Neural progenitor cell (in vitro differentiated cells): ENCODE measurements around the gene CAV1. TPM values are rescaled to one million over a fixed set of nuclear protein-coding genes. Genes with fewer than 3 reads are reported as not detected.

Experiments
- DNase-seq: peaks from one replicate; pipeline ENCODE4 v3.0.0-alpha.2; 2016; ENCODE audit warnings: low spot score
- H2AFZ ChIP-seq: fragments of 200-600 bp; sonication (generic); replicated peaks from 2 replicates; pipeline ENCODE4 v1.6.1; 2016; ENCODE audit warnings: antibody characterized with exemption
- H3F3A ChIP-seq: fragments of 200-600 bp; sonication (generic); 2 replicates; pipeline ENCODE4 v1.6.1; 2016; ENCODE audit warnings: antibody characterized with exemption, low read depth
- H3K27ac ChIP-seq: fragments of 200-600 bp; sonication (generic); 2 replicates; pipeline ENCODE4 v1.5.1; 2016; ENCODE audit warnings: mild to moderate bottlenecking
- H3K27me3 ChIP-seq: fragments of 200-600 bp; sonication (generic); 2 replicates; pipeline ENCODE4 v1.6.1; 2016; ENCODE audit warnings: mild to moderate bottlenecking, moderate library complexity
- H3K36me3 ChIP-seq: fragments of 200-600 bp; sonication (generic); 2 replicates; pipeline ENCODE4 v1.5.1; 2016
- H3K4me1 ChIP-seq: fragments of 200-600 bp; sonication (generic); 2 replicates; pipeline ENCODE4 v1.6.1; 2016; ENCODE audit warnings: mixed run types
- H3K4me2 ChIP-seq: fragments of 200-600 bp; sonication (generic); 2 replicates; pipeline ENCODE4 v1.6.1; 2016
- H3K4me3 ChIP-seq: fragments of 200-600 bp; sonication (generic); 2 replicates; pipeline ENCODE4 v1.5.1; 2016
- H3K79me2 ChIP-seq: fragments of 200-600 bp; sonication (generic); 2 replicates; pipeline ENCODE4 v1.6.1; 2016; ENCODE audit warnings: low read depth
- H3K9ac ChIP-seq: fragments of 200-600 bp; sonication (generic); 2 replicates; pipeline ENCODE4 v1.6.1; 2016
- H3K9me3 ChIP-seq: fragments of 200-600 bp; sonication (generic); 2 replicates; pipeline ENCODE4 v1.5.1; 2016; ENCODE audit warnings: low read depth
- H4K20me1 ChIP-seq: fragments of 200-600 bp; sonication (generic); 2 replicates; pipeline ENCODE4 v1.6.1; 2016; ENCODE audit warnings: low read depth
- H3K27ac Mint-ChIP-seq: 3 replicates; pipeline ENCODE4 v1.8.0; 2021; ENCODE audit warnings: mixed read lengths
- H3K27me3 Mint-ChIP-seq: 2 replicates; pipeline ENCODE4 v1.8.0; 2022; ENCODE audit warnings: low read depth, mild to moderate bottlenecking, inconsistent platforms, moderate library complexity, mixed read lengths; ENCODE audit not compliant: insufficient read depth
- H3K36me3 Mint-ChIP-seq: 3 replicates; pipeline ENCODE4 v1.8.0; 2021; ENCODE audit warnings: mixed read lengths
- H3K4me1 Mint-ChIP-seq: 3 replicates; pipeline ENCODE4 v1.8.0; 2021; ENCODE audit warnings: mixed read lengths
- H3K4me3 Mint-ChIP-seq: 3 replicates; pipeline ENCODE4 v1.8.0; 2021; ENCODE audit warnings: mild to moderate bottlenecking, moderate library complexity, mixed read lengths
- H3K9me3 Mint-ChIP-seq: 3 replicates; pipeline ENCODE4 v1.8.0; 2020; ENCODE audit warnings: mixed read lengths
- EZH2 ChIP-seq: fragments of 200-600 bp; sonication (generic); IDR thresholded peaks from 2 replicates; pipeline ENCODE4 v1.6.1; 2017; ENCODE audit warnings: antibody characterized with exemption, mild to moderate bottlenecking, moderate library complexity
- EZH2phosphoT487 ChIP-seq: fragments of 200-600 bp; sonication (generic); IDR thresholded peaks from 2 replicates; pipeline ENCODE4 v1.6.1; 2017; ENCODE audit warnings: antibody characterized with exemption
- total RNA-seq: library from RNA; depleted of rRNA; stranded (reverse); fragments of >200 nt; gene quantifications from 2 replicates; pipeline ENCODE4 v1.2.3, GENCODE V29; 2015; ENCODE audit warnings: low replicate concordance
- TF ChIP-seq, protein P1 (sequence below): fragments of 200-600 bp; sonication (generic); IDR thresholded peaks from 2 replicates; pipeline ENCODE4 v1.5.1; 2017; ENCODE audit warnings: antibody characterized with exemption, mild to moderate bottlenecking

The CAV1 gene
- total RNA-seq, 1 donor from 2014 or later, result 0.19 TPM

- Histone ChIP-seq H4K20me1 (no peaks in the 10 kb centered on the region), H3K27ac (no peak overlapping the region), H3K4me3 (no peak overlapping the region), H3K4me2 (no peak overlapping the region), H3K9ac (no peak overlapping the region), H3K79me2 (no peaks in the 10 kb centered on the region), H2AFZ (no peak overlapping the region), H3K4me1 (peaks cover 11% of the 10 kb centered on the region), H3K36me3 (no peaks in the 10 kb centered on the region), H3K27me3 (peaks cover 5% of the 10 kb centered on the region), H3K9me3 (no peaks in the 10 kb centered on the region), H3F3A (peaks cover 6% of the 10 kb centered on the region)
- Mint-ChIP-seq H3K9me3 (no peaks in the 10 kb centered on the region), H3K4me1 (peaks cover 2% of the 10 kb centered on the region), H3K27me3 (peaks cover 8% of the 10 kb centered on the region), H3K27ac (no peak overlapping the region), H3K36me3 (no peaks in the 10 kb centered on the region), H3K4me3 (no peak overlapping the region)
- TF ChIP-seq EZH2 (no peak), EZH2phosphoT487 (no peak)
- TF ChIP-seq, protein P1, sequence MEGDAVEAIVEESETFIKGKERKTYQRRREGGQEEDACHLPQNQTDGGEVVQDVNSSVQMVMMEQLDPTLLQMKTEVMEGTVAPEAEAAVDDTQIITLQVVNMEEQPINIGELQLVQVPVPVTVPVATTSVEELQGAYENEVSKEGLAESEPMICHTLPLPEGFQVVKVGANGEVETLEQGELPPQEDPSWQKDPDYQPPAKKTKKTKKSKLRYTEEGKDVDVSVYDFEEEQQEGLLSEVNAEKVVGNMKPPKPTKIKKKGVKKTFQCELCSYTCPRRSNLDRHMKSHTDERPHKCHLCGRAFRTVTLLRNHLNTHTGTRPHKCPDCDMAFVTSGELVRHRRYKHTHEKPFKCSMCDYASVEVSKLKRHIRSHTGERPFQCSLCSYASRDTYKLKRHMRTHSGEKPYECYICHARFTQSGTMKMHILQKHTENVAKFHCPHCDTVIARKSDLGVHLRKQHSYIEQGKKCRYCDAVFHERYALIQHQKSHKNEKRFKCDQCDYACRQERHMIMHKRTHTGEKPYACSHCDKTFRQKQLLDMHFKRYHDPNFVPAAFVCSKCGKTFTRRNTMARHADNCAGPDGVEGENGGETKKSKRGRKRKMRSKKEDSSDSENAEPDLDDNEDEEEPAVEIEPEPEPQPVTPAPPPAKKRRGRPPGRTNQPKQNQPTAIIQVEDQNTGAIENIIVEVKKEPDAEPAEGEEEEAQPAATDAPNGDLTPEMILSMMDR, result no peak
- DNase-seq, result no peak
These were observed 5.9 kb upstream of the CAV1 start for GRCh38 chr7:116518961-116519360.

GRCh38 chr7:116521046-116521664 lies 3.7 kb upstream of the CAV1 start:
- Mint-ChIP-seq H3K27ac (no peak overlapping the region), H3K4me1 (peaks cover 6% of the 10 kb centered on the region), H3K27me3 (peaks cover 20% of the 10 kb centered on the region), H3K4me3 (no peak overlapping the region), H3K9me3 (no peaks in the 10 kb centered on the region), H3K36me3 (no peaks in the 10 kb centered on the region)
- no peak overlapping the region for H3K9ac ChIP-seq
- H3K79me2 ChIP-seq, result no peaks in the 10 kb centered on the region
- H3K9me3 ChIP-seq, result no peaks in the 10 kb centered on the region
- TF ChIP-seq EZH2, result no peak
- TF ChIP-seq, protein P1, result no peak
- no peak for TF ChIP-seq EZH2phosphoT487
- peaks cover 13% of the 10 kb centered on the region for H3F3A ChIP-seq
- DNase-seq, result no peak
- no peaks in the 10 kb centered on the region for H3K36me3 ChIP-seq
- H4K20me1 ChIP-seq, result no peaks in the 10 kb centered on the region
- no peak overlapping the region for H3K4me2 ChIP-seq
- no peak overlapping the region for H2AFZ ChIP-seq
- no peak overlapping the region for H3K27ac ChIP-seq
- H3K4me1 ChIP-seq, result no peaks in the 10 kb centered on the region
- no peak overlapping the region for H3K4me3 ChIP-seq
- peaks cover 27% of the 10 kb centered on the region for H3K27me3 ChIP-seq

DNA sequence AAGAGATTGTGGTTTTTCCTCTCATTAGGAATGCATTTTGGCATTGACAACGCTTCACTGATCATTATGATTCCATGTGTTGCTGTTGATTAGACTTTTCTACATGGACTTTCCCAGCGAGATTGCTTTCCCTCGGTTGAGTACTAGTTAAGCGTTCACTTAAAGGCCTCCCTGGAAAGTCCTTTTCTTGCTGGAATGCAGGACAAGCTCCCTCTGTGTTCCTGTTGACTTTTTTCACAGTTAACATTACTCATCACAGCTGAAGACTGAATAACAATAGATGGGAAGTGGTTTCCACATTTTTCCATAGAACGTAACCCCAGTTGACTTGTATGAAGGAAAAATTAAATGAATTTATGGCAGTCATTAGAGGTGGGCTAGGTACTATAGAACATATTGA lies 2.6 kb upstream of the CAV1 start:
- TF ChIP-seq, protein P1, result no peak
- no peak for TF ChIP-seq EZH2phosphoT487
- TF ChIP-seq EZH2, result no peak
- Histone ChIP-seq H3F3A (peaks cover 13% of the 10 kb centered on the region), H3K4me2 (no peak overlapping the region), H3K4me3 (no peak overlapping the region), H3K27me3 (peaks cover 38% of the 10 kb centered on the region), H3K9ac (no peak overlapping the region), H4K20me1 (no peaks in the 10 kb centered on the region), H3K36me3 (no peaks in the 10 kb centered on the region), H3K79me2 (no peaks in the 10 kb centered on the region), H3K9me3 (no peaks in the 10 kb centered on the region), H3K4me1 (no peaks in the 10 kb centered on the region), H2AFZ (no peak overlapping the region), H3K27ac (no peak overlapping the region)
- H3K9me3 Mint-ChIP-seq, result no peaks in the 10 kb centered on the region
- H3K27ac Mint-ChIP-seq, result no peak overlapping the region
- no peak overlapping the region for H3K4me3 Mint-ChIP-seq
- H3K36me3 Mint-ChIP-seq, result no peaks in the 10 kb centered on the region
- H3K4me1 Mint-ChIP-seq, result peaks cover 16% of the 10 kb centered on the region
- peaks cover 29% of the 10 kb centered on the region for H3K27me3 Mint-ChIP-seq
- DNase-seq, result no peak
